H54 (cell line): ENCODE measurements around the gene RGS19.
A peak's percentile ranks its signal among the peaks of the same experiment; 100 is the strongest.
"Not testable (repeated sequence)": the region's sequence is repeated elsewhere in the genome, so short reads cannot be mapped to it uniquely, and the experiment has no call there.

Experiments
- DNase-seq: peaks from one replicate; pipeline ENCODE4 v3.0.0; 2011; ENCODE audit warnings: low spot score, mixed read lengths; ENCODE audit not compliant: insufficient read length
- FAIRE-seq: peaks from 3 replicates; lab custom pipeline; 2011; peaks lifted over from hg19 to GRCh38; lab: Jason Lieb, UNC
- POLR2A ChIP-seq: IDR thresholded peaks from 2 replicates; pipeline ENCODE4 v1.6.1; 2011; ENCODE audit warnings: low read depth, mild to moderate bottlenecking, low read length

The RGS19 gene, protein sequence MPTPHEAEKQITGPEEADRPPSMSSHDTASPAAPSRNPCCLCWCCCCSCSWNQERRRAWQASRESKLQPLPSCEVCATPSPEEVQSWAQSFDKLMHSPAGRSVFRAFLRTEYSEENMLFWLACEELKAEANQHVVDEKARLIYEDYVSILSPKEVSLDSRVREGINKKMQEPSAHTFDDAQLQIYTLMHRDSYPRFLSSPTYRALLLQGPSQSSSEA

DNA sequence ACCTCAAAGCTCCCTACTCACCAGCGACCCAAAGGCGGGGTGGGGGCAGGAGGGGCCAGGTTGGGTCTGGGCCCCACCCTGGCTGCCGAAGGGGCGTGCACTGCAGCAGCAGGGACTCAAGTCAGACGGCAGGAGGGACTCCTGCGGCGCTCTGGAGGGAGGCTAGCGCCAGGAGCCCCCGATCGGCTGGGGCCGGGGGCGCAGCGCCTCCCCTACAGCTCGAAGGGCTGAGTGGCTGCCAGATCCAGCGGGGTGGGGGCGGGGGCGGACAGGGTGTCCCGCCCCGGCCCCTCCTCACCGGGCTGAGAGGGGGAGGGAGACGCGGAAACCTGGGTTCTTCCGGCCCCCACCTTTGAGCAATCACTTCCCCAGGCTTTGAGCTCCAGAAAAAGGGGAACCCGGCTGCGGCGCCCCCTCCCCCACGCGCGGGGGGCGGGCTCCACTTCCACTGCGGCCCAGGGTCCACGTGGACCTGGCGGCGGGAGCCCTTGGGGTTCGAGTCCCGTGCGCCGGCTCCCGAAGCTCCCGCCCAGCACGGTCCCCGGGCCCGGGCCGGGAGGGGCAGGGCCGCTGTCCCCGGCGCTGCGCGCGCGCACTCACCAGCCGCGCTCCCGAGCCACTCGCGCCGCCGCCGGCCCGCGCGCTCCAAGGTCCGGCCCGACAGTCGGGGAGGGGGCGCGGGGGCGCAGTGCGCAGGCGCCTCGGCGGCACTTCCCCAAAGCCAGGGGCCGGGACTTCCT is at the start of gene RGS19:
Gene RGS19, minus strand, starts transcription at position 246 of the 740 bp plus-strand sequence. CDS start 2,632 bp downstream, outside the sequence.
- FAIRE-seq (no peak), DNase-seq (peak; percentile 79)
- TF ChIP-seq POLR2A, result peak; percentile 35; the same call in 1 of the 2 replicates

DNA sequence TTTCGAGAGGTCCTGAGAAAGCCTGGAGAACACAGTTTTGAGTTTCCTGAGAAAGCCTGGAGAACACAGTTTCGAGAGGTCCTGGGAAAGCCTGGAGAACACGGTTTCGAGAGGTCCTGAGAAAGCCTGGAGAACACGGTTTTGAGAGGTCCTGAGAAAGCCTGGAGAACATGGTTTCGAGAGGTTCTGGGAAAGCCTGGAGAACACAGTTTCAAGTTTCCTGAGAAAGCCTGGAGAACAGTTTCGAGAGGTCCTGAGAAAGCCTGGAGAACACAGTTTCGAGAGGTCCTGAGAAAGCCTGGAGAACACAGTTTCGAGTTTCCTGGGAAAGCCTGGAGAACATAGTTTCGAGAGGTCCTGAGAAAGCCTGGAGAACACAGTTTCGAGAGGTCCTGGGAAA is 44.2 kb upstream of the RGS19 start:
- FAIRE-seq, DNase-seq: not testable (repeated sequence)

DNA sequence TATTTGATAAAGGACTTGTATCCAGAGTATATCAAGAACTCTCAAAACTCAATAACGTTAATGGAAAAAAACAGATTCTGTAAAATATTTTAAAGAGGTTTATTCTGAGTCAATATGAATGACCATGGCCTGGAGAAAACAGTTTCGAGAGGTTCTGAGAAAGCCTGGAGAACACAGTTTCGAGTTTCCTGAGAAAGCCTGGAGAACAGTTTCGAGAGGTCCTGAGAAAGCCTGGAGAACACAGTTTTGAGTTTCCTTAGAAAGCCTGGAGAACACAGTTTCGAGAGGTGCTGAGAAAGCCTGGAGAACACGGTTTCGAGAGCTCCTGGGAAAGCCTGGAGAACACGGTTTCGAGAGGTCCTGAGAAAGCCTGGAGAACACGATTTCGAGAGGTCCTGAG is 43.6 kb upstream of the RGS19 start:
- not testable (repeated sequence) for DNase-seq, FAIRE-seq

DNA sequence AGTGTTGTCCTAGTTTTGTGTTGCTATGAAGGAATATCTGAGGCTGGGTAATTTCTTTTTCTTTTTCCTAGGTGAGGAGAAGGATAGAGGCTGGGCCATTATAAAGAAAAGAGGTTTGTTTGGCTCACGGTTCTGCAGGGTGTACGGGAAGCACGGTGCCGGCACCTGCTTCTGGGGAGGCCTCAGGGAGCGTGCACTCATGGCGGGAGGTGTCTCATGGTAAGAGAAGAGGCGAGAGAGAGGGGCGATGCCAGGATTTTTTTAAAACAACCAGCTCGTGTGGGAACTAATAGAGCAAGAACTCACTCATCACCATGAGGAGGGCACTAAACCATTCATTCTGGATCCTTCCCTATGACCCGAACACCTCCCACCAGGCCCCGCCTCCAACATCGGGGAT is 42.3 kb upstream of the RGS19 start:
- FAIRE-seq, result no peak
- no peak for TF ChIP-seq POLR2A
- no peak for DNase-seq

DNA sequence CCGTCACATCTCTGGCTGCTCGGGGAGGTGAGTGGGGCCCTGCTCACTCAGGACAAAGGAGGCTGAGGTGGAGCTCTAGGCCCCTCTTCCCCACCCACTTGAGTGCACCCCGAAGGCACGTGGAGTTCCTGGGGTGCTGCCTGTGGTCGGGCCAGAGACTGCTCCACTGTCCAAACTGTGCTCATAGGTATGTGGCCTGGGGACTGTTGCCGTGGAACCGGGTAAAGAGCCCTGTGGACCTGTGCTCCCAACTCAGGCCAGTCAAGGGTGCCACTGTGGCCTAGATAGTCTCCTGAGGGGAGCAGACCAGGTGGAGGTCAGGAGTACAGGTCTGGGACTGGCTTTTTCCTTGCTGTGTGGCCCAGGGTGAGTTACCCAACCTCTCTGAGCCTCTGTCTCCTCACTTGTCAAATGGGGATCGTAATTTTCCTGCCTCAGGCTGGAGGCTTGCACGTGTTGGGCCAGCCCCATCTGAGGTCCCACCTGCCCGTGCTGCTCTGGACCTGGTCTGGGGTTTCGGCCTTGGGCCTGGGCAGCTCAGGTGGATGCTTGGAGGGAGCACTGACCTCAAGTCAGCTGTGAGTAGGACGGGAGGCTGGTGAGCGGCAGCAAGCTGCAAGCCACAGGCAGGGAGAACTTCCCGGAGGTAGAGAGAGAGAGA is 40.5 kb upstream of the RGS19 start:
- FAIRE-seq, result no peak
- DNase-seq, result no peak

DNA sequence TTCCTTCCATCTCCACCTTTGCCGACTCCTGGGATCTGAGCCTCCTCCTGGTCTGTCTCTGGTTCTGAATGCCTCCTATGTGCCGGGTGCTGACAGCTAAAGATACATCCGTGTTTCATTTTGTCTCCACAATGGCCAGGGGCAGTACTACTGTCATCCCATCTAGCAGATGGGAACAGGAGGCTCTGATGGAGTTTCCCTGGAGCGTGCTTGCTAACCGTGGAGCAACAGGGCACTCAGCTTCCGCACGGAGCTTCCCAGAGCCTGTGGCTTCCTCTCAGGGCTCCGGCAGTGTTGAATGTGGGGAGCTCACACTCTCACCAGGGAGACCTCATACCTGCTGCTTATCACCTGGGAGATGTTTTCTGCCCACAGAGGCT is 40.0 kb upstream of the RGS19 start:
- no peak for TF ChIP-seq POLR2A
- FAIRE-seq, result no peak
- DNase-seq, result no peak

More for the DNA sequence above, 40.5 kb upstream of the RGS19 start:
- no peak for TF ChIP-seq POLR2A

DNA sequence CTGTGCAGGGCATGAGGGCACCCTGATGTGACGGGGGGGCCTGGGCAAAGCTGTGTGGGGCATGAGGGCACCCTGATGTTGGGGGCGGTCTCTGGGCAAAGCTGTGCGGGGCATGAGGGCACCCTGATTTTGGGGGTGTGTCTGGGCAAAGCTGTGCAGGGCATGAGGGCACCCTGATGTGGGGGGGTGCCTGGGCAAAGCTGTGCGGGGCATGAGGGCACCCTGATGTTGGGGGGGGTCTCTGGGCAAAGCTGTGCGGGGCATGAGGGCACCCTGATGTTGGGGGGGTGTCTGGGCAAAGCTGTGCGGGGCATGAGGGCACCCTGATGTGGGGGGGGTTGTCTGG is 38.1 kb upstream of the RGS19 start:
- FAIRE-seq, DNase-seq: not testable (repeated sequence)

DNA sequence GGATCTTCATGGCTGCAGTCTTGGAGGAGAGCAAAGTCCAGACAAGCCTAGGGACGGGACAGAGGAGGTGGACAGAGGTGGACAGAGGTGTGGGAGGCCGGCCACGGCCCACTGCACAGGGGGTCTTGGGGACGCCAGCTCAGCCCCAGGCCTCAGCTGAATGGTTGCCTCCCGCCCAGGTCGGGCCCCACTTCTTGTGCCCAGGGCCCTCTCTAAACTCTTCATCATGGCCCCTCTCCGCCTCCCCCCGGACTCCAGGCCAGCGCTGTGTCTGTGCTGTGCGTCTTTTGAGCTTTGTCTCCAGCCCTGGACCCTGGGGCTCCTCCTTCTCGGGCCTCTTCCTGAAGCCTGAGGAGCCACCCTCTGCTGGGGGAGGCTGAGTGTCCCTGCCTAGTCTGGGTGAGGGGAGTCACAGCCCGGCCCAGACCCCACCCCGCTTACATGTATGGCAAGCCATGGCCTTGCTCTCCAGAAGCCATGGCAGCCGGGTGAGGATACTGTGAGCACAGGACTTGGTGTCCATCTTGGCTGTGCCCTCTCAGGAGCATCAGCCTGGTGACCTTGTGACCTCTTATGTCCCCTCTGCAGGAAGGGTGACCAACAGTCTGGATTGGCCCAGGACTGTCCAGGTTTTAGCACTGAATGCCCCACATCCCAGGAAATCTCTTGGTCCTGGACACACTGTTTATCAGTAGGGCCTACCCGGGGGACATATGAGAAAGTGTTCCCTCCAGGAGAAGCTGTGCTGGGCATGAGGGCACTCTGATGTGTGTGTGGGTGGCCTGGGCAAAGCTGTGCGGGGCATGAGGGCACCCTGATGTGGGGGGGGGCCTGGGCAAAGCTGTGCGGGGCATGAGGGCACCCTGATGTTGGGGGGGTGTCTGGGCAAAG is 37.5 kb upstream of the RGS19 start:
- TF ChIP-seq POLR2A, result no peak
- FAIRE-seq (no peak), DNase-seq (no peak)

DNA sequence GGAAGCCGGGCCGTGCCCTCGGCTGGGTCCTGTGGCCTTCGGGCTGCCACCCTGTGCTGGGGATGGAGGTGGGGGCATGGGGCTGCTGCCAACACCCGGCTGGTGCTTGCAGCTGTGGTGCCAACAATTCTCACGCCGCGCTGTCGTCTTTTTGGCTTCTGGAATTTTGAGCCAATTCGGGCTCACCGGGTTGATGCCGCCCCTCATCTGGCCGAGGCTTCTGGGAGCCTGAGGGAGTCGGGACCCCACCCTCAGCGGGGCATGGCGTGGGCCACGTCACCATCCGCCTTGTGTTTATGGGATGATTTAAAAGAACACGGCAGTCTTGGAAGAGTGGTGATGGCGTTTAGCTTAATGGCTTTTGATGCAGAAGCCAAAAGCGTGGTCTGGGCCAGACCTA is 36.7 kb upstream of the RGS19 start:
- no peak for DNase-seq
- no peak for TF ChIP-seq POLR2A
- no peak for FAIRE-seq

DNA sequence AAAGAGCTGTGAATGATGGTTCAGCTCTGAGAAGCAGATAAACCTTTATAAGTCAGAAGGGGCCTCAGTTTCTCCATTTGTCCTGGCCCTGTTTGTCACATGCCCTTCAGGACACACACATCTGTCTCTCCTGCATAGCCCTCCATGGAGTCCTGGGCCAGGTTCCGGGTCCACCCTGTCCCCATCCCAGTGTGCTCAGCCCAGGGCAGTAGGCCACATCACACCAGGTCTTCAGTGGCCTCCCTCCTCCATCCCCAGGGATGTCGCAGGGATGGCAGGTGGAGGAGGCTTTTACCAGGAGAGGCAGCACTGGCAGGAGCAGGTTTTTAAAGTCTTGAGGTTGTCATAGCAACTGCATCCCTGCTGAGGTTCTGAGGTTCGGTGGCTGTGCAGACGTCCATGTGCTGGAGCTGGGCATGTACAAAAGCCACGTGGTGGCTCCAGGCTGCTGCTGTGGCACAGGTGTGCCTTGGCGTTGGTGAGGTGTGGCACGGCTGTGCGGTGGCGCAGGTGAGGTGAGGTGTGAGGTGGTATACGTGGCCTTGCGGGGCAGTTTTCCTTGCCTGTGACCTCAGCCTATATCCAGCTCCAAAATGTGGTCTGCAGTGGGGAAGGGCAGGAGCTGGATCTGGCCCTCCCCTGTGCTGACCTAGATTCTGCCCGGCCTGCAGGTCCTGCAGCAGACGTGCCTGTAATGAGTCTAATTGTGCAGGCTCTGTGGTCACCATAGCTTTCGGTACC is 36.0 kb upstream of the RGS19 start:
- no peak for TF ChIP-seq POLR2A
- DNase-seq (no peak), FAIRE-seq (no peak)

DNA sequence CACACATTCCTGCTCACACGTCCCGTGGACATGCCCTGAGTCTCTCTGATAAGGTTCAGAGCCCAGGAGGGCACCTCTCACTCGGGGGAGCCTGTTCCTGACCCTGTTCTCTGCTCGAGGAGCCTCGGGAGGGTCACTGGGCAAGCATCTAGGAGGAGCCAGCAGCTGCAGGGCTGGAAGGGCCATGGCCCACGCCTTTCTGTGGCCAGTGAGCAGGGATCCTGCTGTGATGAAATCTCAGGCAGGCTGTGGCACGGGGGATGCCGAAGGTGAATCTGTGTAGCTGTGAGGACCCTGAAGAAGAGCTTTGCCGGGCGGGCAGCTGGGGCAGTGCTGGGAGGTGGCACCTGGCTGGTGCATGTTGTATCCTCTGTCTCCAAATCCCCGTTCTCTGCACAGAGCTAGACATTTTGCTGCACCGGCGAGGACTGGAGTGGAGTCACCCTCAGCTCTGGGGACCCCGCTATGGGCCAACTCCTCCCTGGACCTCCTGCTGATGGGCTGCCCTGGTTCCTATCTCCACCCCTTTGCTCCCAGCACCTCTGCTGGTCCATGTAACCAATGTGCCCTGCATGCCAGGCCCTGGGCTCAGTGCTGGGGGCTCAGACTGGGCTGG is 35.1 kb upstream of the RGS19 start:
- FAIRE-seq, result no peak
- no peak for DNase-seq
- TF ChIP-seq POLR2A, result no peak

DNA sequence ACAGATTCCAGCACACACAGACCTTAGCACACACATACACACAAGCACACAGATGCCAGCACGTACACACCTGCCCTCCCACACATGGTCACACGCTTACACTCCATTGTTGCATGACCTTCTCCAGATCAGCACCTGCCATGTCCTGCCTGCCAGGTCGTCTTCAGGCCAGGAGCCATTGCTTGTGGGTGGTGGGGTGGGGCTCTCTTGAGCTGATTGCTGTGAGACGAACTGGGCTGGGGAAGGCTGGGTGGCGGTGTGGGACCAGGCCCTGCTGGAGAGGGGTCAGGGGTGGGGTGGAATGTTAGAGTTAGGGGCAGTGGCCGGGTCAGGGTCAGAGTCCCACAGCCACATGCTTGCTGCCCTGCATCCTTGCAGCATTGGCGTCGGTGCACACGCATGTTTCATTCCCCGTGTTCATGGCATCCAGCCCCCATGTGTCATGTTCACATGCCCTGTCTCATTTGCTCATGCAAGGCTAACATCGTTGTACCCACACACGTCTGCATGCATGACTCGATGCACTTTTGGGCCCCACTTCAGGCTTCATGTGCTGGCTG is 34.6 kb upstream of the RGS19 start:
- no peak for TF ChIP-seq POLR2A
- no peak for FAIRE-seq
- DNase-seq, result no peak

DNA sequence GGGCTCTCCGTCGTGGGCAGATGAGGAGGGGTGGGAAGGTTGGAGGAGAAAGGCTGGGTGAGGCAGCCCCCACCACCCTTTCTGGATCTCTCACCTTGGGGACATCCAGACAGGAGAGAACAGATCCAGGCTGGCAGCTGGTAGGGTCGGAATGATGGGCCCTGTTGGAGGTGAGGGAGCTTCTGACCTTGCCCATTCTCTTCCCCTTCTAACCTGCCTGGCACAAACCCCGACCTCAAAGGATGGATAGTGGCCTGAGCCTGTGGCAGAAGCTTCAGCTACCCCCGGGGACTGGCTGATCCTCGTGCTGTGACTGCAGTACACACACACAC is 34.1 kb upstream of the RGS19 start:
- no peak for TF ChIP-seq POLR2A
- DNase-seq (no peak), FAIRE-seq (no peak)
